ENCODE data around the gene B3GNT2.

DNA sequence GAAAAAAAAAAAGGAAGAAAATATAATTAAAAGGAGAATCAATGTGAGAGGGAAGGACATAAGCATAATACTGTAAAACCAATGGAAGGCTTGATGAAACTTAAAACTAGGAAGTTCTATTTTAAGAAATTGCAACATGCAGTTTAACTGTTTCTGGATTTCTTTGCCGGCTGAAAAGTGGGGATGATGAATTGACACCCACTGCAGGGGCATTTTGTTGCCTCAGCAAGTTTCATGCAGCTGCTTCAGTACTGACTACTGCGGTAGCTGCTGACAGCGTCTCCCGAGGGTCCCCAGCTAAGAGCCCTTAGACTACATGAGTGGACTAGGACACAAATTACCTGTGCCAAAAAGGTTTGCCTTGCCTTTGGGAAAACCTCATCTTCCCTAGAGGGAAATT is 69.2 kb downstream of the B3GNT2 start:
- TF ChIP-seq POLR2A (IDR thresholded peaks at IDR 0.05) (no peak), POLR2AphosphoS5 (IDR thresholded peaks at IDR 0.05) (no peak), EP300 (IDR thresholded peaks at IDR 0.05) (no peak)
- TF ChIP-seq, protein P1, sequence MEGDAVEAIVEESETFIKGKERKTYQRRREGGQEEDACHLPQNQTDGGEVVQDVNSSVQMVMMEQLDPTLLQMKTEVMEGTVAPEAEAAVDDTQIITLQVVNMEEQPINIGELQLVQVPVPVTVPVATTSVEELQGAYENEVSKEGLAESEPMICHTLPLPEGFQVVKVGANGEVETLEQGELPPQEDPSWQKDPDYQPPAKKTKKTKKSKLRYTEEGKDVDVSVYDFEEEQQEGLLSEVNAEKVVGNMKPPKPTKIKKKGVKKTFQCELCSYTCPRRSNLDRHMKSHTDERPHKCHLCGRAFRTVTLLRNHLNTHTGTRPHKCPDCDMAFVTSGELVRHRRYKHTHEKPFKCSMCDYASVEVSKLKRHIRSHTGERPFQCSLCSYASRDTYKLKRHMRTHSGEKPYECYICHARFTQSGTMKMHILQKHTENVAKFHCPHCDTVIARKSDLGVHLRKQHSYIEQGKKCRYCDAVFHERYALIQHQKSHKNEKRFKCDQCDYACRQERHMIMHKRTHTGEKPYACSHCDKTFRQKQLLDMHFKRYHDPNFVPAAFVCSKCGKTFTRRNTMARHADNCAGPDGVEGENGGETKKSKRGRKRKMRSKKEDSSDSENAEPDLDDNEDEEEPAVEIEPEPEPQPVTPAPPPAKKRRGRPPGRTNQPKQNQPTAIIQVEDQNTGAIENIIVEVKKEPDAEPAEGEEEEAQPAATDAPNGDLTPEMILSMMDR (IDR thresholded peaks at IDR 0.05), result no peak

Measured in suprapubic skin (tissue), 4 donors.